ENCODE results near the gene SYCN.

GRCh38 chr19:39183104-39183503 is 21.0 kb downstream of the SYCN start:
- TF ChIP-seq POLR2A (IDR thresholded peaks at IDR 0.05; ENCODE audit: low read depth, low read length) = no peak
- no peak for TF ChIP-seq TAF1 (IDR thresholded peaks at IDR 0.05; ENCODE audit: low read depth, low read length)
- TF ChIP-seq POLR2AphosphoS5 (IDR thresholded peaks at IDR 0.05; ENCODE audit: low read depth, low read length) = no peak
- TF ChIP-seq POU2F2 (IDR thresholded peaks at IDR 0.05; ENCODE audit: low read depth, low read length) = no peak
- no peak for TF ChIP-seq SPI1 (IDR thresholded peaks at IDR 0.05; ENCODE audit: low read depth, low read length)

Measured in GM12891 (cell line).